Gastrocnemius medialis (tissue), 4 donors: ENCODE data around the gene PYM1.

Source experiments
- CTCF ChIP-seq, 5 experiments: fragments of 450-650 bp in 3 of 5; fragments of 200-600 bp in 2 of 5; sonication (generic) in 2 of 5; IDR thresholded peaks in 4 of 5; conservative IDR thresholded peaks in 1 of 5; 1 replicate in 4 of 5; 2 replicates in 1 of 5; pipeline ENCODE4 v1.5.1; 2016 to 2019; ENCODE audit warnings: antibody characterized with exemption in 5 of 5, mild to moderate bottlenecking in 3 of 5, moderate library complexity in 3 of 5
- POLR2A ChIP-seq, 2 donors: fragments of 450-650 bp; IDR thresholded peaks; one replicate each; pipeline ENCODE4 v1.6.1; 2017; ENCODE audit warnings: antibody characterized with exemption in 2 of 2, mild to moderate bottlenecking in 2 of 2, moderate library complexity in 2 of 2

- TF ChIP-seq POLR2A (IDR thresholded peaks at IDR 0.05), result no peak
- no peak for TF ChIP-seq CTCF (IDR thresholded peaks at IDR 0.05 in 4 of 5, conservative IDR thresholded peaks at IDR 0.05 in 1 of 5)
Measured at GRCh38 chr12:55901881-55902490, 25.7 kb downstream of the PYM1 start.
